H1 (cell line): ENCODE results near the gene SFXN4. TPM values are rescaled to one million over a fixed set of nuclear protein-coding genes. Genes with fewer than 3 reads are reported as not detected.

ENCODE experiments used
- CTCF ChIA-PET: fragments of 300-600 bp; sonication (Branson Sonifier 250); formaldehyde crosslinking; loops from one replicate; lab custom pipeline; 2021; ENCODE audit not compliant: partially characterized antibody; lab: Charles Lee
- POLR2A ChIA-PET: fragments of 300-600 bp; sonication (Branson Sonifier 250); formaldehyde crosslinking; loops from one replicate; lab custom pipeline; 2021; ENCODE audit warnings: inconsistent platforms; ENCODE audit not compliant: partially characterized antibody; lab: Charles Lee
- DNase-seq, 2 experiments: peaks; one replicate each; pipeline versions ENCODE4 v3.0.0 to v3.0.0-alpha.2; 2010 to 2022; ENCODE audit warnings: low spot score in 2 of 2, low read depth in 1 of 2, mixed read lengths in 1 of 2
- FAIRE-seq: peaks from 2 replicates; lab custom pipeline; 2011; peaks lifted over from hg19 to GRCh38; lab: Jason Lieb, UNC
- H2AFZ ChIP-seq: 2 replicates; pipeline ENCODE4 v1.8.1; 2012; ENCODE audit warnings: low read length, inconsistent platforms
- H2AK5ac ChIP-seq: 2 replicates; pipeline ENCODE4 v1.6.1; 2013; ENCODE audit warnings: low read depth, low read length
- H2BK120ac ChIP-seq: replicated peaks from 2 replicates; pipeline ENCODE3; 2013; ENCODE audit warnings: low read depth, low read length, inconsistent platforms
- H2BK12ac ChIP-seq: 2 replicates; pipeline ENCODE4 v1.6.1; 2013; ENCODE audit warnings: low read depth, low read length
- H2BK15ac ChIP-seq: 2 replicates; pipeline ENCODE4 v1.6.1; 2013; ENCODE audit warnings: low read length
- H2BK20ac ChIP-seq: 2 replicates; pipeline ENCODE4 v1.6.1; 2013; ENCODE audit warnings: low read length
- H2BK5ac ChIP-seq: 2 replicates; pipeline ENCODE4 v1.6.1; 2013; ENCODE audit warnings: low read depth, low read length
- H3K14ac ChIP-seq: 2 replicates; pipeline ENCODE4 v1.6.1; 2013; ENCODE audit warnings: inconsistent platforms; ENCODE audit not compliant: insufficient read length
- H3K18ac ChIP-seq: 2 replicates; pipeline ENCODE4 v1.6.1; 2013; ENCODE audit warnings: low read length; ENCODE audit errors: extremely low read depth
- H3K23ac ChIP-seq: 2 replicates; pipeline ENCODE4 v1.6.1; 2013; ENCODE audit warnings: inconsistent platforms; ENCODE audit not compliant: insufficient read length
- H3K23me2 ChIP-seq: 2 replicates; pipeline ENCODE4 v1.6.1; 2013; ENCODE audit warnings: low read depth, low read length
- H3K27ac ChIP-seq: 2 replicates; pipeline ENCODE4 v1.6.1; 2011; ENCODE audit warnings: low read depth, low read length, inconsistent platforms
- H3K27me3 ChIP-seq, 4 experiments: replicated peaks in 1 of 4; 1 replicate in 1 of 4; 2 replicates in 3 of 4; pipeline versions ENCODE4 v1.6.1 to v1.8.1; 2011 to 2013; ENCODE audit warnings: low read length in 3 of 4, mild to moderate bottlenecking in 3 of 4, inconsistent platforms in 2 of 4, mixed read lengths in 2 of 4, moderate library complexity in 1 of 4; ENCODE audit not compliant: control insufficient read depth in 3 of 4, insufficient read depth in 3 of 4; ENCODE audit errors: extremely low read depth in 1 of 4
- H3K36me3 ChIP-seq, 4 experiments: 2 replicates each; pipeline versions ENCODE4 v1.6.1 to v1.8.1; 2011 to 2013; ENCODE audit warnings: mild to moderate bottlenecking in 4 of 4, low read length in 3 of 4, moderate library complexity in 2 of 4, control low read depth in 1 of 4, inconsistent platforms in 1 of 4; ENCODE audit not compliant: insufficient read depth in 4 of 4, control insufficient read depth in 2 of 4
- H3K4ac ChIP-seq: replicated peaks from 2 replicates; pipeline ENCODE3; 2013; ENCODE audit warnings: low read length, low read depth, mixed read lengths, inconsistent platforms; ENCODE audit not compliant: insufficient read length
- H3K4me1 ChIP-seq, 4 experiments: replicated peaks in 1 of 4; 1 replicate in 1 of 4; 2 replicates in 3 of 4; pipeline versions ENCODE4 v1.6.1 to v1.8.1; 2011 to 2013; ENCODE audit warnings: low read length in 3 of 4, inconsistent platforms in 2 of 4, mixed read lengths in 1 of 4; ENCODE audit not compliant: insufficient read depth in 4 of 4, control insufficient read depth in 3 of 4
- H3K4me2 ChIP-seq, 2 experiments: 2 replicates each; pipeline versions ENCODE4 v1.6.1 to v1.8.1; 2011 to 2013; ENCODE audit warnings: low read depth in 2 of 2, low read length in 2 of 2, control low read depth in 1 of 2, inconsistent platforms in 1 of 2, mild to moderate bottlenecking in 1 of 2; ENCODE audit not compliant: insufficient read depth in 1 of 2
- H3K4me3 ChIP-seq, 4 experiments: fragments of 200-600, 300-600 bp in 1 of 4; sonication (generic), shearing (Covaris generic), sonication (Bioruptor Twin) in 1 of 4; 2 replicates each; pipeline versions ENCODE4 v1.5.1 to v1.8.1; 2011 to 2016; ENCODE audit warnings: low read length in 4 of 4, low read depth in 3 of 4, control low read depth in 2 of 4, inconsistent platforms in 2 of 4, mild to moderate bottlenecking in 2 of 4, mixed read lengths in 1 of 4, moderate library complexity in 1 of 4; ENCODE audit not compliant: insufficient read depth in 2 of 4; ENCODE audit errors: extremely low read depth in 1 of 4
- H3K56ac ChIP-seq: replicated peaks from 2 replicates; pipeline ENCODE3; 2013; ENCODE audit warnings: low read depth, mild to moderate bottlenecking, mixed read lengths, low read length, inconsistent platforms; ENCODE audit not compliant: insufficient read length
- H3K79me1 ChIP-seq: 2 replicates; pipeline ENCODE4 v1.6.1; 2013; ENCODE audit warnings: low read depth, low read length, control low read depth
- H3K79me2 ChIP-seq, 2 experiments: 2 replicates each; pipeline versions ENCODE4 v1.6.1 to v1.8.1; 2012 to 2013; ENCODE audit warnings: low read length in 2 of 2, mild to moderate bottlenecking in 2 of 2, inconsistent platforms in 1 of 2; ENCODE audit not compliant: insufficient read depth in 2 of 2, control insufficient read depth in 1 of 2
- H3K9ac ChIP-seq, 4 experiments: replicated peaks in 1 of 4; 1 replicate in 1 of 4; 2 replicates in 3 of 4; pipeline versions ENCODE4 v1.6.1 to v1.8.1; 2011 to 2013; ENCODE audit warnings: low read depth in 3 of 4, low read length in 3 of 4, control low read depth in 2 of 4, mild to moderate bottlenecking in 2 of 4, moderate library complexity in 2 of 4, inconsistent platforms in 1 of 4; ENCODE audit errors: extremely low read depth in 1 of 4
- H3K9me3 ChIP-seq, 2 experiments: 2 replicates each; pipeline versions ENCODE4 v1.6.1 to v1.8.1; 2012 to 2013; ENCODE audit warnings: mild to moderate bottlenecking in 2 of 2, moderate library complexity in 2 of 2, control low read depth in 1 of 2, inconsistent platforms in 1 of 2, low read depth in 1 of 2, low read length in 1 of 2, mixed read lengths in 1 of 2; ENCODE audit not compliant: insufficient read depth in 2 of 2
- H4K20me1 ChIP-seq, 2 experiments: replicated peaks in 1 of 2; 2 replicates each; pipeline versions ENCODE3 to v1.8.1; 2011 to 2013; ENCODE audit warnings: inconsistent platforms in 2 of 2, low read length in 2 of 2, mild to moderate bottlenecking in 1 of 2; ENCODE audit not compliant: insufficient read depth in 2 of 2, control insufficient read depth in 1 of 2
- H4K5ac ChIP-seq: 2 replicates; pipeline ENCODE4 v1.6.1; 2013; ENCODE audit warnings: low read length, low read depth, mixed read lengths, inconsistent platforms; ENCODE audit not compliant: insufficient read length
- H4K8ac ChIP-seq: 2 replicates; pipeline ENCODE4 v1.8.0; 2013; ENCODE audit warnings: mild to moderate bottlenecking, moderate library complexity, low read length, inconsistent platforms; ENCODE audit not compliant: insufficient read depth; ENCODE audit errors: extremely low read depth
- H4K91ac ChIP-seq: replicated peaks from 2 replicates; pipeline ENCODE3; 2013; ENCODE audit warnings: low read length, mixed read lengths, inconsistent platforms; ENCODE audit not compliant: insufficient read length
- EP300 ChIP-seq, 2 experiments: IDR thresholded peaks; 1 replicate in 1 of 2; 2 replicates in 1 of 2; pipeline ENCODE4 v1.6.1; 2011 to 2012; ENCODE audit warnings: low read depth in 2 of 2, low read length in 2 of 2, mild to moderate bottlenecking in 2 of 2, borderline replicate concordance in 1 of 2, inconsistent platforms in 1 of 2, moderate library complexity in 1 of 2
- KDM5A ChIP-seq: fragments of 200-600 bp; IDR thresholded peaks from 2 replicates; pipeline ENCODE4 v1.7.1; 2012; ENCODE audit warnings: mild to moderate bottlenecking, low read length, inconsistent platforms, mixed read lengths
- RAD21 ChIP-seq, 2 experiments: IDR thresholded peaks in 1 of 2; conservative IDR thresholded peaks in 1 of 2; 2 replicates each; pipeline ENCODE4 v1.6.1; 2011; ENCODE audit warnings: low read depth in 2 of 2, low read length in 2 of 2, improper control_type of control experiment in 1 of 2, inconsistent platforms in 1 of 2, mild to moderate bottlenecking in 1 of 2, moderate library complexity in 1 of 2
- RFX5 ChIP-seq: IDR thresholded peaks from 2 replicates; pipeline ENCODE4 v1.6.1; 2011; ENCODE audit warnings: low read depth, low read length, improper control_type of control experiment, borderline replicate concordance
- RXRA ChIP-seq: IDR thresholded peaks from 2 replicates; pipeline ENCODE4 v1.6.1; 2011; ENCODE audit warnings: low read depth, mild to moderate bottlenecking, low read length, moderate library complexity; ENCODE audit not compliant: insufficient read depth
- SIRT6 ChIP-seq: IDR thresholded peaks from one replicate; pipeline ENCODE4 v1.7.1; 2012; ENCODE audit warnings: low read length, inconsistent platforms
- SIX5 ChIP-seq: IDR thresholded peaks from 2 replicates; pipeline ENCODE4 v1.6.1; 2011; ENCODE audit warnings: mild to moderate bottlenecking, low read depth, low read length
- SUZ12 ChIP-seq: fragments of 200-600 bp; sonication (generic); IDR thresholded peaks from 2 replicates; pipeline ENCODE4 v1.6.1; 2012; ENCODE audit warnings: mild to moderate bottlenecking, inconsistent platforms, low read length, moderate library complexity, mixed read lengths
- WGBS, 2 experiments: shearing (Covaris generic) in 1 of 2; methylation state at CpG; one replicate each; pipeline versions ENCODE4 v1.1.6 to v1.1.7; 2013 to 2015; ENCODE audit warnings: low lambda C conversion rate in 2 of 2, mixed read lengths in 2 of 2, inconsistent platforms in 1 of 2, low coverage in 1 of 2, missing lambda C conversion rate in 1 of 2; ENCODE audit not compliant: insufficient replicate concordance in 2 of 2, insufficient coverage in 1 of 2, insufficient read length in 1 of 2; ENCODE audit errors: extremely low coverage in 1 of 2, missing lambda C conversion rate in 1 of 2; 5-methylcytosine and 5-hydroxymethylcytosine counted together
- polyA plus RNA-seq, 7 experiments: library from polyadenylated mRNA; depleted of rRNA in 3 of 7; stranded (reverse) in 5 of 7; unstranded in 2 of 7; fragments of >200 nt in 5 of 7; fragments of 200-250 nt in 2 of 7; gene quantifications; 1 replicate in 5 of 7; 2 replicates in 1 of 7; 4 replicates in 1 of 7; pipeline versions ENCODE4 v1.2.1 to v1.2.3, GENCODE V29; 2011 to 2013; ENCODE audit warnings: missing spikeins in 2 of 7, mixed read lengths in 2 of 7
- total RNA-seq: library from RNA; stranded (reverse); fragmentation: NEBNext Ultra II Directional; extraction: Animal tissue kit (Norgen Biotek cat#: 25700); gene quantifications from 2 replicates; pipeline ENCODE4 v1.2.1, GENCODE V29; 2021
- TF ChIP-seq, protein P1 (sequence below), 3 experiments: IDR thresholded peaks; 1 replicate in 2 of 3; 2 replicates in 1 of 3; pipeline versions ENCODE4 v1.5.1 to v1.6.1; 2011; ENCODE audit warnings: low read length in 3 of 3, mild to moderate bottlenecking in 3 of 3, inconsistent platforms in 2 of 3, low read depth in 1 of 3, moderate library complexity in 1 of 3; ENCODE audit not compliant: insufficient read depth in 1 of 3; ENCODE audit errors: control extremely low read depth in 1 of 3

SFXN4 gene
- total and polyA plus RNA-seq, 2 of the 8 experiments (the other 6 are each of a cell fraction or from before 2014, with no cell fraction given): 15.4 to 21.6 TPM

DNA sequence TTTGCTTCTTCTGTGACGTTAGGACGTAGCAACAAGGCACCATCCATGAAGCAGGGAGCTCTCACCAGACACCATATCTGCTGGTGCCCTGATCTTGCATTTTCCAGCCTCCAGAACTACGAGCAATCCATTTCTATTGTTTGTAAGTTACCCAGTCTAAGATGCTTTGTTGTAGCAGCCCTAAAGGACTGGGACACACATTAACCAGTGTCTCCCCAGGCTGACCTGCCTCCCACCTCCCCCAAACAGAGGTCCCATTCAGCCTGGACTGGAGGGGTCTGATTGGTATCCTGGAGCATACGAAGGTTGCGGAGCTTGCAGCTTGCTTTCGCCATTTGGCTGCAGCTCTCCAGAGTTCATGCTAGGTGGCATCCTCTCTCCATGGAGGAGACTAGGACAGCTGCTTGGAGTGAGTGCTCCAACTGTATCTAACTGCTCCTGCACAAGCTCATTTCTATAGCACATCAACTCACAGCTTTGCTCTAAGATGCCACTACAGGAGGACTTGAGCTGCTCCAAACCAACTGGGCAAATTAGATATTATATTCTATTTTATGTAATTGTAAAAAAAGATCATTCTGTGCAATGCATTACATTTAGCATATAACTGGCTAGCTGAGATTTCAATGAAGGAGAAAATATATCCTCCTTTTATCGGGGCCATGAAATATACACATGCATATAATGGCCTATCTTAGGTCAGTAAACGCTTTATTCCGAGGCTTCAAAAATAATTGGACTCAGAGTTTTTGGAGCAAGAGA is 33.9 kb upstream of the SFXN4 start:
- H4K8ac ChIP-seq: no peak overlapping the region
- no peaks in the 10 kb centered on the region for H3K9me3 ChIP-seq
- no peak overlapping the region for H3K9ac ChIP-seq
- H2BK12ac ChIP-seq: no peak overlapping the region
- H3K14ac ChIP-seq: no peak overlapping the region
- no peaks in the 10 kb centered on the region for H4K20me1 ChIP-seq
- no peak overlapping the region for H3K23ac ChIP-seq
- 66% methylated on average over 9 of the region's 9 CpGs; no CpG with 5 or more reads in 1 of the 2 experiments for WGBS, 2 experiments
- H2AK5ac ChIP-seq: no peak overlapping the region
- H3K27me3 ChIP-seq: no peaks in the 10 kb centered on the region
- H2AFZ ChIP-seq: peak overlapping the region; percentile 3; the same call in 1 of the 2 replicates
- H2BK5ac ChIP-seq: no peak overlapping the region
- POLR2A ChIA-PET: interaction anchor here (1.2 to 1.3 kb wide), 2 partner anchors 34 to 60 kb away, joined by 3 to 6 read pairs; no protein-coding TSS in a partner anchor
- H3K79me2 ChIP-seq: no peaks in the 10 kb centered on the region
- no peak overlapping the region for H3K4ac ChIP-seq
- DNase-seq: peak in 1 of 2 experiments; percentile 59
- H2BK120ac ChIP-seq: no peak overlapping the region
- no peak overlapping the region for H3K4me2 ChIP-seq
- H4K91ac ChIP-seq: no peak overlapping the region
- no peak for TF ChIP-seq RFX5
- TF ChIP-seq SIX5: no peak
- TF ChIP-seq EP300 (IDR thresholded peaks at IDR 0.05; ENCODE audit: borderline replicate concordance in 1 of 2, low read depth in 2 of 2, low read length in 2 of 2): no peak
- TF ChIP-seq RAD21 (IDR thresholded peaks at IDR 0.05 in 1 of 2, conservative IDR thresholded peaks at IDR 0.05 in 1 of 2; ENCODE audit: low read depth in 2 of 2, low read length in 2 of 2): peak; percentile 94 to 95
- no peak for TF ChIP-seq KDM5A
- TF ChIP-seq, protein P1, sequence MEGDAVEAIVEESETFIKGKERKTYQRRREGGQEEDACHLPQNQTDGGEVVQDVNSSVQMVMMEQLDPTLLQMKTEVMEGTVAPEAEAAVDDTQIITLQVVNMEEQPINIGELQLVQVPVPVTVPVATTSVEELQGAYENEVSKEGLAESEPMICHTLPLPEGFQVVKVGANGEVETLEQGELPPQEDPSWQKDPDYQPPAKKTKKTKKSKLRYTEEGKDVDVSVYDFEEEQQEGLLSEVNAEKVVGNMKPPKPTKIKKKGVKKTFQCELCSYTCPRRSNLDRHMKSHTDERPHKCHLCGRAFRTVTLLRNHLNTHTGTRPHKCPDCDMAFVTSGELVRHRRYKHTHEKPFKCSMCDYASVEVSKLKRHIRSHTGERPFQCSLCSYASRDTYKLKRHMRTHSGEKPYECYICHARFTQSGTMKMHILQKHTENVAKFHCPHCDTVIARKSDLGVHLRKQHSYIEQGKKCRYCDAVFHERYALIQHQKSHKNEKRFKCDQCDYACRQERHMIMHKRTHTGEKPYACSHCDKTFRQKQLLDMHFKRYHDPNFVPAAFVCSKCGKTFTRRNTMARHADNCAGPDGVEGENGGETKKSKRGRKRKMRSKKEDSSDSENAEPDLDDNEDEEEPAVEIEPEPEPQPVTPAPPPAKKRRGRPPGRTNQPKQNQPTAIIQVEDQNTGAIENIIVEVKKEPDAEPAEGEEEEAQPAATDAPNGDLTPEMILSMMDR (IDR thresholded peaks at IDR 0.05; ENCODE audit: control extremely low read depth in 1 of 3, insufficient read depth in 1 of 3, low read depth in 1 of 3, low read length in 3 of 3): peak; percentile 75 to 91 (median 87)
- no peak for TF ChIP-seq SUZ12
- TF ChIP-seq RXRA: no peak
- no peak for TF ChIP-seq SIRT6
- H3K18ac ChIP-seq: no peak overlapping the region
- peaks cover 0 to 3% (median 0%) of the 10 kb centered on the region in 4 experiments; a peak in 1 of 7 replicates for H3K4me1 ChIP-seq
- H3K79me1 ChIP-seq: no peaks in the 10 kb centered on the region
- no peak overlapping the region for H4K5ac ChIP-seq
- no peaks in the 10 kb centered on the region for H3K36me3 ChIP-seq
- H2BK15ac ChIP-seq: peak overlapping the region; percentile 31; the same call in 1 of the 2 replicates
- H3K23me2 ChIP-seq: no peaks in the 10 kb centered on the region
- no peak for FAIRE-seq
- CTCF ChIA-PET: interaction anchor here (0.6 to 10.9 kb wide), 90 partner anchors 9 to 448 kb away, joined by 3 to 272 read pairs (median 4); partner anchors contain the start of gene GRK5
- no peak overlapping the region for H3K27ac ChIP-seq
- H3K4me3 ChIP-seq: no peak overlapping the region
- no peak overlapping the region for H3K56ac ChIP-seq
- no peak overlapping the region for H2BK20ac ChIP-seq
